H1 (cell line): Measurements from ENCODE around the gene RAD52. TPM values are rescaled to one million over a fixed set of nuclear protein-coding genes. Genes with fewer than 3 reads are reported as not detected.
A peak's percentile ranks its signal among the peaks of the same experiment; 100 is the strongest.

Experiments
- CEBPB ChIP-seq: IDR thresholded peaks from 2 replicates; pipeline ENCODE4 v1.6.1; 2012; ENCODE audit warnings: low read depth, low read length
- CTBP2 ChIP-seq: IDR thresholded peaks from 2 replicates; pipeline ENCODE4 v1.7.0; 2011; ENCODE audit warnings: borderline replicate concordance, mild to moderate bottlenecking, moderate library complexity, mixed read lengths, low read length; ENCODE audit not compliant: insufficient read depth, insufficient read length
- JUND ChIP-seq: IDR thresholded peaks from 2 replicates; pipeline ENCODE4 v1.6.1; 2011; ENCODE audit warnings: mild to moderate bottlenecking, improper control_type of control experiment, low read length
- PHF8 ChIP-seq: fragments of 200-600 bp; sonication (generic); conservative IDR thresholded peaks from 2 replicates; pipeline ENCODE4 v1.7.1; 2012; ENCODE audit warnings: low read depth, mild to moderate bottlenecking, inconsistent platforms, low read length, moderate library complexity
- POLR2A ChIP-seq, 2 experiments: IDR thresholded peaks; 1 replicate in 1 of 2; 2 replicates in 1 of 2; pipeline ENCODE4 v1.6.1; 2011; ENCODE audit warnings: low read depth in 2 of 2, low read length in 2 of 2, mild to moderate bottlenecking in 2 of 2; ENCODE audit errors: control extremely low read depth in 1 of 2
- SIRT6 ChIP-seq: IDR thresholded peaks from one replicate; pipeline ENCODE4 v1.7.1; 2012; ENCODE audit warnings: low read length, inconsistent platforms
- TAF7 ChIP-seq: optimal IDR thresholded peaks from 2 replicates; pipeline ENCODE3; 2011; ENCODE audit warnings: low read depth, mild to moderate bottlenecking, inconsistent platforms, low read length, moderate library complexity, borderline replicate concordance
- polyA plus RNA-seq, 7 experiments: library from polyadenylated mRNA; depleted of rRNA in 3 of 7; stranded (reverse) in 5 of 7; unstranded in 2 of 7; fragments of >200 nt in 5 of 7; fragments of 200-250 nt in 2 of 7; gene quantifications; 1 replicate in 5 of 7; 2 replicates in 1 of 7; 4 replicates in 1 of 7; pipeline versions ENCODE4 v1.2.1 to v1.2.3, GENCODE V29; 2011 to 2013; ENCODE audit warnings: missing spikeins in 2 of 7, mixed read lengths in 2 of 7
- total RNA-seq: library from RNA; stranded (reverse); fragmentation: NEBNext Ultra II Directional; extraction: Animal tissue kit (Norgen Biotek cat#: 25700); gene quantifications from 2 replicates; pipeline ENCODE4 v1.2.1, GENCODE V29; 2021

The RAD52 gene
- total and polyA plus RNA-seq, 2 of the 8 experiments (the other 6 are each of a cell fraction or from before 2014, with no cell fraction given): 12.5 to 14.3 TPM

DNA sequence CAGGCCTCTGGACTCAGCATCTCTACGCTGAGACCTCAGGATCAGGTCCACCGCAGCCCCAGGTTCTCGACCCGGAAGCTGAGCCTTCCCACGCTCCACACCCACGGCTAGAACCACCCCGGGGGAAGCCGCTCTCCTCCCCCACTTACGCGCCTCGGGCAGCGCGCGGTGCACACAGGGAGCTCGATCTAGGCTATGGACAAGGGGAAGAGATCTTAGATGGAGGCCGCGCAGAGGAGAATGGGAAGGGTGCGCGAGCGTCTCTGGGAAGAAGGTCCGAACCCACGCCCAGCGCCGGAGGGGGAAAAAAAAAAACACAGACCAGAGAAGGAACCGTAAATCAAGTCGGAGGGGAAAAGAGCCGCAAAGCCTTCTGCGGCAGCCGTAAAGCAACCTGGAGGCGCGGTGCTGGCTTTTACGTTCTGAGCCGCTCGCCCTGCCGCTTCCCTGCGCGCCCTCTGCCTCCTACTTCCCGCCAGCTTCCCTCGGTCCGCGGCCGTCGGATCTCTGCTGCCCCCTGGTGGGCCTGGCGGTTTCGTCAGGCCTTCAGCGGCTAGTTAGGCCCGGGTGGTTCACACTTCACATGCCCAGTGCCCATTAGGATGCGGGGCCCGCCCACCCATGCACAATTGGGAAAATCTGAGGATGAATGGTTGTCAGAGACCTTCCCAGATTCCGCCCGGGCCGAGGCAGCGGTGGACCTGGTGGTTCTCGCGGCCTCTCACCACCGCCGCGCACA, at the start of gene RAD52 (continued):
- TF ChIP-seq CEBPB: no peak; the same call in 1 of the 2 replicates
- TF ChIP-seq POLR2A (IDR thresholded peaks at IDR 0.05; ENCODE audit: control extremely low read depth in 1 of 2, low read depth in 2 of 2, low read length in 2 of 2): peak; percentile 69 to 91
- TF ChIP-seq SIRT6: no peak
- TF ChIP-seq PHF8: peak; percentile 91
- TF ChIP-seq JUND: no peak; the same call in 1 of the 2 replicates
- no peak for TF ChIP-seq TAF7
- no peak for TF ChIP-seq CTBP2
